Endothelial cell of umbilical vein (primary cell): ENCODE measurements around the gene CELF2. TPM values are rescaled to one million over a fixed set of nuclear protein-coding genes. Genes with fewer than 3 reads are reported as not detected.

Experiments
- BruUV-seq: library from RNA; stranded (reverse); fragments of 400-500 nt; replicated peaks from 2 replicates; lab custom pipeline; 2021; lab: Mats Ljungman, UMichigan
- CTCF ChIA-PET: fragments of 300-600, 350-600 bp; sonication (Branson Sonifier 250); formaldehyde crosslinking; loops from one replicate; lab custom pipeline; 2021; ENCODE audit warnings: antibody characterized with exemption, inconsistent platforms; lab: Charles Lee
- POLR2A ChIA-PET: fragments of 300-600, 350-600 bp; sonication (Branson Sonifier 250); formaldehyde crosslinking; loops from one replicate; lab custom pipeline; 2021; ENCODE audit warnings: antibody characterized with exemption, inconsistent platforms; lab: Charles Lee
- DNase-seq: peaks from one replicate; pipeline ENCODE4 v3.0.0-alpha.2; 2011; ENCODE audit warnings: low read depth, low spot score
- FAIRE-seq: peaks from 2 replicates; lab custom pipeline; 2011; peaks lifted over from hg19 to GRCh38; lab: Jason Lieb, UNC
- H2AFZ ChIP-seq: 2 replicates; pipeline ENCODE4 v1.6.0; 2012; ENCODE audit warnings: low read depth, low read length, control low read depth, inconsistent platforms
- H3K27ac ChIP-seq: 2 replicates; pipeline ENCODE4 v1.5.1; 2011; ENCODE audit warnings: low read depth, mild to moderate bottlenecking, control low read depth, low read length, moderate library complexity; ENCODE audit not compliant: insufficient read depth
- H3K27me3 ChIP-seq, 2 experiments: 2 replicates each; pipeline versions ENCODE4 v1.6.0 to v1.6.1; 2011; ENCODE audit warnings: low read length in 2 of 2, mixed read lengths in 1 of 2; ENCODE audit not compliant: control insufficient read depth in 2 of 2, insufficient read depth in 2 of 2
- H3K36me3 ChIP-seq, 2 experiments: 2 replicates in 1 of 2; 3 replicates in 1 of 2; pipeline ENCODE4 v1.5.1; 2011; ENCODE audit warnings: low read length in 2 of 2, mild to moderate bottlenecking in 1 of 2, moderate library complexity in 1 of 2; ENCODE audit not compliant: control insufficient read depth in 2 of 2, insufficient read depth in 2 of 2; ENCODE audit errors: extremely low read depth in 1 of 2
- H3K4me1 ChIP-seq: 3 replicates; pipeline ENCODE4 v1.5.1; 2011; ENCODE audit warnings: mild to moderate bottlenecking, low read length; ENCODE audit not compliant: control insufficient read depth, insufficient read depth; ENCODE audit errors: extremely low read depth
- H3K4me2 ChIP-seq: 2 replicates; pipeline ENCODE4 v1.6.1; 2011; ENCODE audit warnings: low read length, control low read depth, mixed read lengths; ENCODE audit not compliant: insufficient read depth
- H3K4me3 ChIP-seq, 3 experiments: fragments of 200-600 bp in 1 of 3; sonication (generic), shearing (Covaris generic) in 1 of 3; replicated peaks in 1 of 3; 2 replicates each; pipeline ENCODE4 v1.5.1; 2011 to 2016; ENCODE audit warnings: control low read depth in 3 of 3, low read length in 3 of 3, mild to moderate bottlenecking in 2 of 3, inconsistent platforms in 1 of 3, low read depth in 1 of 3, moderate library complexity in 1 of 3; ENCODE audit not compliant: insufficient read depth in 1 of 3
- H3K79me2 ChIP-seq: 2 replicates; pipeline ENCODE4 v1.6.0; 2012; ENCODE audit warnings: low read length, inconsistent platforms; ENCODE audit not compliant: control insufficient read depth, insufficient read depth
- H3K9ac ChIP-seq: replicated peaks from 2 replicates; pipeline ENCODE3; 2011; ENCODE audit warnings: low read length, control low read depth; ENCODE audit not compliant: insufficient read depth; ENCODE audit errors: extremely low read depth
- H3K9me1 ChIP-seq: replicated peaks from 3 replicates; pipeline ENCODE4 v1.6.0; 2011; ENCODE audit warnings: mild to moderate bottlenecking, low read length; ENCODE audit not compliant: control insufficient read depth, insufficient read depth; ENCODE audit errors: extremely low read depth
- H3K9me3 ChIP-seq: replicated peaks from 2 replicates; pipeline ENCODE4 v1.5.1; 2012; ENCODE audit warnings: low read length, inconsistent platforms; ENCODE audit not compliant: control insufficient read depth, insufficient read depth
- H4K20me1 ChIP-seq: replicated peaks from 2 replicates; pipeline ENCODE3; 2011; ENCODE audit warnings: mild to moderate bottlenecking, low read length; ENCODE audit not compliant: control insufficient read depth, insufficient read depth; ENCODE audit errors: extremely low read depth
- EZH2 ChIP-seq: IDR thresholded peaks from 2 replicates; pipeline ENCODE4 v1.6.1; 2012; ENCODE audit warnings: borderline replicate concordance, low read depth, mild to moderate bottlenecking, moderate library complexity, low read length, inconsistent platforms; ENCODE audit not compliant: severe bottlenecking
- FOS ChIP-seq: IDR thresholded peaks from 2 replicates; pipeline ENCODE4 v1.6.1; 2011; ENCODE audit warnings: mild to moderate bottlenecking, low read length, moderate library complexity, borderline replicate concordance; ENCODE audit not compliant: insufficient read depth
- GATA2 ChIP-seq: IDR thresholded peaks from 2 replicates; pipeline ENCODE4 v1.7.0; 2011; ENCODE audit warnings: low read depth, mild to moderate bottlenecking, moderate library complexity, mixed read lengths, low read length; ENCODE audit not compliant: insufficient read length, insufficient read depth
- JUN ChIP-seq: IDR thresholded peaks from 2 replicates; pipeline ENCODE4 v1.6.1; 2011; ENCODE audit warnings: borderline replicate concordance, low read depth; ENCODE audit not compliant: insufficient read length, insufficient read depth
- MYC ChIP-seq: IDR thresholded peaks from one replicate; pipeline ENCODE4 v1.6.1; 2011; ENCODE audit warnings: mild to moderate bottlenecking, low read depth, low read length
- POLR2A ChIP-seq: IDR thresholded peaks from 2 replicates; pipeline ENCODE4 v1.6.1; 2012; ENCODE audit warnings: low read depth, mild to moderate bottlenecking, control low read depth, low read length
- POLR2AphosphoS5 ChIP-seq: IDR thresholded peaks from 2 replicates; pipeline ENCODE4 v1.6.1; 2012; ENCODE audit warnings: low read depth, mild to moderate bottlenecking, control low read depth, low read length, moderate library complexity; ENCODE audit not compliant: insufficient read depth
- dilution Hi-C: fragments of 300-500 bp; cut with MboI; formaldehyde crosslinking; loops from one replicate; pipeline ENCODE4 v1.15.0; 2019; ENCODE audit warnings: low sequenced_read_pairs; ENCODE audit not compliant: extremely low pct_ligation_motif_present
- intact Hi-C: fragments of 100-400 bp; cut with micrococcal nuclease; formaldehyde crosslinking; loops from one replicate; pipeline ENCODE4 v1.10.0; 2022
- polyA plus RNA-seq, 4 experiments: library from polyadenylated mRNA; depleted of rRNA in 3 of 4; stranded (reverse) in 3 of 4; unstranded in 1 of 4; fragments of >200 nt; gene quantifications; 2 replicates each; pipeline versions ENCODE4 v1.2.1 to v1.2.3, GENCODE V29; 2011 to 2012; ENCODE audit warnings: missing spikeins in 1 of 4
- total RNA-seq: library from RNA; stranded (reverse); gene quantifications from 2 replicates; pipeline ENCODE4 v1.2.3, GENCODE V29; 2021
- TF ChIP-seq, protein P1 (sequence below): IDR thresholded peaks from 2 replicates; pipeline ENCODE4 v1.6.1; 2011; ENCODE audit not compliant: insufficient read depth, insufficient read length
- TF ChIP-seq, protein P2 (sequence below), 2 donors: IDR thresholded peaks; 1 replicate in 1 of 2; 2 replicates in 1 of 2; pipeline ENCODE4 v1.5.1; 2011; ENCODE audit warnings: low read length in 2 of 2, mild to moderate bottlenecking in 2 of 2, moderate library complexity in 2 of 2, control low read depth in 1 of 2, inconsistent platforms in 1 of 2, low read depth in 1 of 2; ENCODE audit not compliant: insufficient read depth in 1 of 2; ENCODE audit errors: extremely low read depth in 1 of 2

The CELF2 gene
- total and polyA plus RNA-seq, 2 donors (not counting 3 experiments of a cell fraction or from before 2014, with no cell fraction given) = 21.6 to 42.6 TPM

DNA sequence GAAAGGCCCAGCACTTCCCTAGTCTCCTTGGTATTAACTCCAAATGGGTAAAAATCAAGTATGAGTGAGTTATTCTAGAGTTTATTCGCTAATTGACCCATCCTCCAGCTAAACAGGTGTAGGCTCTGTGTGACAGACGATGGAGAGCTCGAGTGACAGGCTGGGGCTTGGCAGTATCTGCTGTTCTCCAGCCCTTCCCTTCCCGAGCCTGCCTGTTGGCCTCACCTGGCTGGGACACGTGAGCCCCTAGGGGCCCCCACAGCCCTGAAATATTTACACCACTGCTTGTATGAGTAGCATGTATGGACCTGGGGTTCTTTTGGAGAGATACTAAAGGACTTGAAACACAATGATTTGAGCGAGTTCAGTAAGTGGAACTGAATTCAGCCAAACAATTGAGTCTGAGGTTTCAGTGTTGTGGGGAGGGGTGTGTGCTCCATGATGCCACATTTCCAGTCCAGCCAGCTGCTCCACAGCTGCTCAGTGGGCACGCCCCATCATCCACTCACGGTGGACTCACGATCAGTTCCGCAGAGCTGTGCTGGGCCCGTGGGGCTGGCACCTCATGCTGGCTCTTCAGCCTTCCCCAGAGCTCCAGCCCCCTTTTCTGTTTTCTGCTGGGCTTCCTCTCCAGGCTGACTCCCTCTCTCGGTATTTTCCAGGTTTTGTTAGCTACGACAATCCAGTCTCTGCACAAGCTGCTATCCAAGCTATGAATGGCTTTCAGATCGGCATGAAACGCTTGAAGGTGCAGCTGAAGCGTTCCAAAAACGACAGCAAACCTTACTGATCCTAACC, 310.8 kb downstream of the CELF2 start:
- Histone ChIP-seq H2AFZ (no peak overlapping the region), H3K79me2 (no peaks in the 10 kb centered on the region), H3K4me3 (no peak overlapping the region), H3K27me3 (no peaks in the 10 kb centered on the region), H3K9me1 (no peaks in the 10 kb centered on the region), H3K4me2 (no peak overlapping the region), H3K27ac (no peak overlapping the region), H3K9me3 (no peaks in the 10 kb centered on the region), H3K4me1 (peaks cover 4% of the 10 kb centered on the region), H4K20me1 (no peaks in the 10 kb centered on the region), H3K9ac (no peak overlapping the region), H3K36me3 (no peaks in the 10 kb centered on the region)
- TF ChIP-seq POLR2A (no peak), POLR2AphosphoS5 (no peak), JUN (no peak), FOS (no peak), MYC (no peak), GATA2 (no peak), EZH2 (no peak)
- TF ChIP-seq, protein P1, sequence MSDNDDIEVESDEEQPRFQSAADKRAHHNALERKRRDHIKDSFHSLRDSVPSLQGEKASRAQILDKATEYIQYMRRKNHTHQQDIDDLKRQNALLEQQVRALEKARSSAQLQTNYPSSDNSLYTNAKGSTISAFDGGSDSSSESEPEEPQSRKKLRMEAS = no peak
- TF ChIP-seq, protein P2, sequence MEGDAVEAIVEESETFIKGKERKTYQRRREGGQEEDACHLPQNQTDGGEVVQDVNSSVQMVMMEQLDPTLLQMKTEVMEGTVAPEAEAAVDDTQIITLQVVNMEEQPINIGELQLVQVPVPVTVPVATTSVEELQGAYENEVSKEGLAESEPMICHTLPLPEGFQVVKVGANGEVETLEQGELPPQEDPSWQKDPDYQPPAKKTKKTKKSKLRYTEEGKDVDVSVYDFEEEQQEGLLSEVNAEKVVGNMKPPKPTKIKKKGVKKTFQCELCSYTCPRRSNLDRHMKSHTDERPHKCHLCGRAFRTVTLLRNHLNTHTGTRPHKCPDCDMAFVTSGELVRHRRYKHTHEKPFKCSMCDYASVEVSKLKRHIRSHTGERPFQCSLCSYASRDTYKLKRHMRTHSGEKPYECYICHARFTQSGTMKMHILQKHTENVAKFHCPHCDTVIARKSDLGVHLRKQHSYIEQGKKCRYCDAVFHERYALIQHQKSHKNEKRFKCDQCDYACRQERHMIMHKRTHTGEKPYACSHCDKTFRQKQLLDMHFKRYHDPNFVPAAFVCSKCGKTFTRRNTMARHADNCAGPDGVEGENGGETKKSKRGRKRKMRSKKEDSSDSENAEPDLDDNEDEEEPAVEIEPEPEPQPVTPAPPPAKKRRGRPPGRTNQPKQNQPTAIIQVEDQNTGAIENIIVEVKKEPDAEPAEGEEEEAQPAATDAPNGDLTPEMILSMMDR (IDR thresholded peaks at IDR 0.05; ENCODE audit: extremely low read depth in 1 of 2, insufficient read depth in 1 of 2, low read depth in 1 of 2, low read length in 2 of 2) = no peak
- POLR2A ChIA-PET = no interaction called here
- DNase-seq (no peak), FAIRE-seq (no peak)
- CTCF ChIA-PET = no interaction called here
- dilution Hi-C loops (no loop called here), intact Hi-C loops (no loop called here)
- BruUV-seq = no TSS peak
